Measurements from ENCODE around the gene TLCD5. TPM values are rescaled to one million over a fixed set of nuclear protein-coding genes. Genes with fewer than 3 reads are reported as not detected.

TLCD5 gene
- total RNA-seq, 1 experiment from 2014 or later: 8.3 TPM

- TF ChIP-seq TEAD1 (CRISPR knock-in tag; IDR thresholded peaks at IDR 0.05) (no peak), CREB1 (CRISPR knock-in tag; IDR thresholded peaks at IDR 0.05) (no peak), ZNF671 (CRISPR knock-in tag; IDR thresholded peaks at IDR 0.05) (no peak), MXD4 (CRISPR knock-in tag; IDR thresholded peaks at IDR 0.05; ENCODE audit: borderline replicate concordance) (no peak), AFF4 (CRISPR knock-in tag; IDR thresholded peaks at IDR 0.05; ENCODE audit: borderline replicate concordance) (no peak), ZNF416 (CRISPR knock-in tag; IDR thresholded peaks at IDR 0.05) (no peak), ZNF317 (CRISPR knock-in tag; IDR thresholded peaks at IDR 0.05; ENCODE audit: borderline replicate concordance, low read depth) (peak; percentile 47; the same call in 1 of the 2 replicates), GRHL2 (CRISPR knock-in tag; IDR thresholded peaks at IDR 0.05; ENCODE audit: insufficient replicate concordance, severe bottlenecking) (no peak), ZNF121 (CRISPR knock-in tag; IDR thresholded peaks at IDR 0.05) (no peak), NFATC4 (CRISPR knock-in tag; IDR thresholded peaks at IDR 0.05) (no peak), NR1H2 (CRISPR knock-in tag; IDR thresholded peaks at IDR 0.05) (no peak), JUN (CRISPR knock-in tag; IDR thresholded peaks at IDR 0.05) (no peak), JAZF1 (CRISPR knock-in tag; IDR thresholded peaks at IDR 0.05) (no peak), FOXK1 (CRISPR knock-in tag; IDR thresholded peaks at IDR 0.05) (0 out of 2 replicates have a peak, but pooled peaks have one; percentile 30), SP1 (CRISPR knock-in tag; conservative IDR thresholded peaks at IDR 0.05) (peak; percentile 12), SMAD3 (CRISPR knock-in tag; IDR thresholded peaks at IDR 0.05; ENCODE audit: borderline replicate concordance) (no peak)
- TF ChIP-seq, protein P1, sequence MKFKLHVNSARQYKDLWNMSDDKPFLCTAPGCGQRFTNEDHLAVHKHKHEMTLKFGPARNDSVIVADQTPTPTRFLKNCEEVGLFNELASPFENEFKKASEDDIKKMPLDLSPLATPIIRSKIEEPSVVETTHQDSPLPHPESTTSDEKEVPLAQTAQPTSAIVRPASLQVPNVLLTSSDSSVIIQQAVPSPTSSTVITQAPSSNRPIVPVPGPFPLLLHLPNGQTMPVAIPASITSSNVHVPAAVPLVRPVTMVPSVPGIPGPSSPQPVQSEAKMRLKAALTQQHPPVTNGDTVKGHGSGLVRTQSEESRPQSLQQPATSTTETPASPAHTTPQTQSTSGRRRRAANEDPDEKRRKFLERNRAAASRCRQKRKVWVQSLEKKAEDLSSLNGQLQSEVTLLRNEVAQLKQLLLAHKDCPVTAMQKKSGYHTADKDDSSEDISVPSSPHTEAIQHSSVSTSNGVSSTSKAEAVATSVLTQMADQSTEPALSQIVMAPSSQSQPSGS (CRISPR knock-in tag; IDR thresholded peaks at IDR 0.05; ENCODE audit: borderline replicate concordance, low read depth): no peak
- TF ChIP-seq, protein P2, sequence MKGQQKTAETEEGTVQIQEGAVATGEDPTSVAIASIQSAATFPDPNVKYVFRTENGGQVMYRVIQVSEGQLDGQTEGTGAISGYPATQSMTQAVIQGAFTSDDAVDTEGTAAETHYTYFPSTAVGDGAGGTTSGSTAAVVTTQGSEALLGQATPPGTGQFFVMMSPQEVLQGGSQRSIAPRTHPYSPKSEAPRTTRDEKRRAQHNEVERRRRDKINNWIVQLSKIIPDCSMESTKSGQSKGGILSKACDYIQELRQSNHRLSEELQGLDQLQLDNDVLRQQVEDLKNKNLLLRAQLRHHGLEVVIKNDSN (CRISPR knock-in tag; IDR thresholded peaks at IDR 0.05): peak; percentile 40; the same call in 1 of the 2 replicates
- TF ChIP-seq, protein P3, sequence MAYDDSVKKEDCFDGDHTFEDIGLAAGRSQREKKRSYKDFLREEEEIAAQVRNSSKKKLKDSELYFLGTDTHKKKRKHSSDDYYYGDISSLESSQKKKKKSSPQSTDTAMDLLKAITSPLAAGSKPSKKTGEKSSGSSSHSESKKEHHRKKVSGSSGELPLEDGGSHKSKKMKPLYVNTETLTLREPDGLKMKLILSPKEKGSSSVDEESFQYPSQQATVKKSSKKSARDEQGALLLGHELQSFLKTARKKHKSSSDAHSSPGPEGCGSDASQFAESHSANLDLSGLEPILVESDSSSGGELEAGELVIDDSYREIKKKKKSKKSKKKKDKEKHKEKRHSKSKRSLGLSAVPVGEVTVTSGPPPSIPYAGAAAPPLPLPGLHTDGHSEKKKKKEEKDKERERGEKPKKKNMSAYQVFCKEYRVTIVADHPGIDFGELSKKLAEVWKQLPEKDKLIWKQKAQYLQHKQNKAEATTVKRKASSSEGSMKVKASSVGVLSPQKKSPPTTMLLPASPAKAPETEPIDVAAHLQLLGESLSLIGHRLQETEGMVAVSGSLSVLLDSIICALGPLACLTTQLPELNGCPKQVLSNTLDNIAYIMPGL (CRISPR knock-in tag; IDR thresholded peaks at IDR 0.05): peak; percentile 94
- TF ChIP-seq, protein P4, sequence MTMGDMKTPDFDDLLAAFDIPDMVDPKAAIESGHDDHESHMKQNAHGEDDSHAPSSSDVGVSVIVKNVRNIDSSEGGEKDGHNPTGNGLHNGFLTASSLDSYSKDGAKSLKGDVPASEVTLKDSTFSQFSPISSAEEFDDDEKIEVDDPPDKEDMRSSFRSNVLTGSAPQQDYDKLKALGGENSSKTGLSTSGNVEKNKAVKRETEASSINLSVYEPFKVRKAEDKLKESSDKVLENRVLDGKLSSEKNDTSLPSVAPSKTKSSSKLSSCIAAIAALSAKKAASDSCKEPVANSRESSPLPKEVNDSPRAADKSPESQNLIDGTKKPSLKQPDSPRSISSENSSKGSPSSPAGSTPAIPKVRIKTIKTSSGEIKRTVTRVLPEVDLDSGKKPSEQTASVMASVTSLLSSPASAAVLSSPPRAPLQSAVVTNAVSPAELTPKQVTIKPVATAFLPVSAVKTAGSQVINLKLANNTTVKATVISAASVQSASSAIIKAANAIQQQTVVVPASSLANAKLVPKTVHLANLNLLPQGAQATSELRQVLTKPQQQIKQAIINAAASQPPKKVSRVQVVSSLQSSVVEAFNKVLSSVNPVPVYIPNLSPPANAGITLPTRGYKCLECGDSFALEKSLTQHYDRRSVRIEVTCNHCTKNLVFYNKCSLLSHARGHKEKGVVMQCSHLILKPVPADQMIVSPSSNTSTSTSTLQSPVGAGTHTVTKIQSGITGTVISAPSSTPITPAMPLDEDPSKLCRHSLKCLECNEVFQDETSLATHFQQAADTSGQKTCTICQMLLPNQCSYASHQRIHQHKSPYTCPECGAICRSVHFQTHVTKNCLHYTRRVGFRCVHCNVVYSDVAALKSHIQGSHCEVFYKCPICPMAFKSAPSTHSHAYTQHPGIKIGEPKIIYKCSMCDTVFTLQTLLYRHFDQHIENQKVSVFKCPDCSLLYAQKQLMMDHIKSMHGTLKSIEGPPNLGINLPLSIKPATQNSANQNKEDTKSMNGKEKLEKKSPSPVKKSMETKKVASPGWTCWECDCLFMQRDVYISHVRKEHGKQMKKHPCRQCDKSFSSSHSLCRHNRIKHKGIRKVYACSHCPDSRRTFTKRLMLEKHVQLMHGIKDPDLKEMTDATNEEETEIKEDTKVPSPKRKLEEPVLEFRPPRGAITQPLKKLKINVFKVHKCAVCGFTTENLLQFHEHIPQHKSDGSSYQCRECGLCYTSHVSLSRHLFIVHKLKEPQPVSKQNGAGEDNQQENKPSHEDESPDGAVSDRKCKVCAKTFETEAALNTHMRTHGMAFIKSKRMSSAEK (CRISPR knock-in tag; IDR thresholded peaks at IDR 0.05; ENCODE audit: borderline replicate concordance): no peak
- TF ChIP-seq, protein P5, sequence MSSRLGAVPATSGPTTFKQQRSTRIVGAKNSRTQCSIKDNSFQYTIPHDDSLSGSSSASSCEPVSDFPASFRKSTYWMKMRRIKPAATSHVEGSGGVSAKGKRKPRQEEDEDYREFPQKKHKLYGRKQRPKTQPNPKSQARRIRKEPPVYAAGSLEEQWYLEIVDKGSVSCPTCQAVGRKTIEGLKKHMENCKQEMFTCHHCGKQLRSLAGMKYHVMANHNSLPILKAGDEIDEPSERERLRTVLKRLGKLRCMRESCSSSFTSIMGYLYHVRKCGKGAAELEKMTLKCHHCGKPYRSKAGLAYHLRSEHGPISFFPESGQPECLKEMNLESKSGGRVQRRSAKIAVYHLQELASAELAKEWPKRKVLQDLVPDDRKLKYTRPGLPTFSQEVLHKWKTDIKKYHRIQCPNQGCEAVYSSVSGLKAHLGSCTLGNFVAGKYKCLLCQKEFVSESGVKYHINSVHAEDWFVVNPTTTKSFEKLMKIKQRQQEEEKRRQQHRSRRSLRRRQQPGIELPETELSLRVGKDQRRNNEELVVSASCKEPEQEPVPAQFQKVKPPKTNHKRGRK (CRISPR knock-in tag; IDR thresholded peaks at IDR 0.05; ENCODE audit: borderline replicate concordance): no peak
Measured at GRCh38 chr11:120324932-120325810, at the start of gene TLCD5 (continued).

Measured in WTC11 (cell line).